ENCODE measurements around the gene DPP6.

DPP6 gene

GRCh38 chr7:154480817-154481216, 428.6 kb downstream of the DPP6 start:
- no peak for DNase-seq

GRCh38 chr7:154482863-154483262, 430.7 kb downstream of the DPP6 start:
- DNase-seq = no peak

- DNase-seq = no peak
These were observed 432.2 kb downstream of the DPP6 start for GRCh38 chr7:154484406-154484805.

- DNase-seq = no peak
These were observed 432.7 kb downstream of the DPP6 start for GRCh38 chr7:154484943-154485342.

GRCh38 chr7:154489897-154490296, 437.7 kb downstream of the DPP6 start:
- DNase-seq = no peak

GRCh38 chr7:154493594-154493993, 441.4 kb downstream of the DPP6 start:
- DNase-seq = no peak

GRCh38 chr7:154497751-154498150, 445.6 kb downstream of the DPP6 start:
- DNase-seq = no peak

- no peak for DNase-seq
These were observed 451.9 kb downstream of the DPP6 start for GRCh38 chr7:154503962-154504550.

GRCh38 chr7:154504918-154505317, 452.7 kb downstream of the DPP6 start:
- DNase-seq = no peak

- no peak for DNase-seq
These were observed 453.2 kb downstream of the DPP6 start for GRCh38 chr7:154505362-154505761.

GRCh38 chr7:154509192-154509591, 457.0 kb downstream of the DPP6 start:
- DNase-seq = no peak

- no peak for DNase-seq
These were observed 460.1 kb downstream of the DPP6 start for GRCh38 chr7:154512121-154512833.

- no peak for DNase-seq
These were observed 465.6 kb downstream of the DPP6 start for GRCh38 chr7:154517768-154518167.

GRCh38 chr7:154519229-154519628, 467.0 kb downstream of the DPP6 start:
- DNase-seq = no peak

- DNase-seq = no peak
These were observed 477.9 kb downstream of the DPP6 start for GRCh38 chr7:154530136-154530535.

- no peak for DNase-seq
These were observed 480.6 kb downstream of the DPP6 start for GRCh38 chr7:154532771-154533170.

GRCh38 chr7:154540596-154540995, 488.4 kb downstream of the DPP6 start:
- DNase-seq = no peak

GRCh38 chr7:154541606-154542005, 489.4 kb downstream of the DPP6 start:
- DNase-seq = no peak

GRCh38 chr7:154546946-154547587, 494.9 kb downstream of the DPP6 start:
- no peak for DNase-seq

- DNase-seq = no peak
These were observed 501.6 kb downstream of the DPP6 start for GRCh38 chr7:154553711-154554265.

GRCh38 chr7:154559454-154559853, 507.3 kb downstream of the DPP6 start:
- no peak for DNase-seq

GRCh38 chr7:154564676-154565075, 512.5 kb downstream of the DPP6 start:
- DNase-seq = no peak

- no peak for DNase-seq
These were observed 514.7 kb downstream of the DPP6 start for GRCh38 chr7:154566877-154567276.

GRCh38 chr7:154568346-154568745, 516.1 kb downstream of the DPP6 start:
- DNase-seq = no peak
